DND-41 (cell line): Measurements from ENCODE around the gene SLC35B1.

Source experiments
- CTCF ChIP-seq: IDR thresholded peaks from 2 replicates; pipeline ENCODE4 v1.5.1; 2012; ENCODE audit warnings: borderline replicate concordance, low read length, moderate library complexity, mild to moderate bottlenecking; ENCODE audit not compliant: poor library complexity, severe bottlenecking; ENCODE audit errors: extremely low read depth
- EZH2 ChIP-seq: IDR thresholded peaks from 3 replicates; pipeline ENCODE4 v1.6.1; 2012; ENCODE audit warnings: borderline replicate concordance, low read depth, mild to moderate bottlenecking, moderate library complexity, low read length, inconsistent platforms; ENCODE audit not compliant: severe bottlenecking

- TF ChIP-seq CTCF (no peak), EZH2 (no peak)
These were observed 2.5 kb downstream of the SLC35B1 start for GRCh38 chr17:49705254-49705653.
